ENCODE results near the gene TSSC4.
"Not testable (repeated sequence)": the region's sequence is repeated elsewhere in the genome, so short reads cannot be mapped to it uniquely, and the experiment has no call there.

The TSSC4 gene

GRCh38 chr11:2400069-2400761 lies at the start of gene TSSC4:
Gene TSSC4 (plus strand): TSS chr11:2400750. CDS start chr11:2402634, 1,884 bp downstream.
- Histone ChIP-seq H3K27ac (ENCODE audit: low read length) (peak within 1 kb of the TSS; percentile 8), H3K9me3 (ENCODE audit: control insufficient read depth, low read depth, low read length) (no peaks in the 10 kb centered on the region), H3K4me1 (ENCODE audit: control insufficient read depth, low read depth, low read length) (no peaks in the 10 kb centered on the region), H3K27me3 (ENCODE audit: control insufficient read depth, insufficient read depth, low read length) (no peaks in the 10 kb centered on the region), H3K4me3 (ENCODE audit: low read length) (peak within 1 kb of the TSS; percentile 98), H3K9ac (ENCODE audit: low read length) (peak within 1 kb of the TSS; percentile 93), H3K36me3 (ENCODE audit: control insufficient read depth, low read depth, low read length) (peaks cover 11% of the 10 kb centered on the region)

- no peaks in the 10 kb centered on the region for H3K4me1 ChIP-seq (ENCODE audit: control insufficient read depth, low read depth, low read length)
Observed at GRCh38 chr11:2351701-2352100, 48.8 kb upstream of the TSSC4 start.

GRCh38 chr11:2352420-2352819 lies 48.1 kb upstream of the TSSC4 start:
- H3K36me3 ChIP-seq (ENCODE audit: control insufficient read depth, low read depth, low read length) = no peaks in the 10 kb centered on the region
- no peaks in the 10 kb centered on the region for H3K4me1 ChIP-seq (ENCODE audit: control insufficient read depth, low read depth, low read length)
- H3K4me3 ChIP-seq (ENCODE audit: low read length) = no peak overlapping the region
- no peak overlapping the region for H3K27ac ChIP-seq (ENCODE audit: low read length)
- no peak overlapping the region for H3K9ac ChIP-seq (ENCODE audit: low read length)
- H3K9me3 ChIP-seq (ENCODE audit: control insufficient read depth, low read depth, low read length) = no peaks in the 10 kb centered on the region
- no peaks in the 10 kb centered on the region for H3K27me3 ChIP-seq (ENCODE audit: control insufficient read depth, insufficient read depth, low read length)

More at GRCh38 chr11:2351701-2352100, 48.8 kb upstream of the TSSC4 start:
- H3K27ac ChIP-seq (ENCODE audit: low read length) = no peak overlapping the region
- no peak overlapping the region for H3K9ac ChIP-seq (ENCODE audit: low read length)
- no peaks in the 10 kb centered on the region for H3K9me3 ChIP-seq (ENCODE audit: control insufficient read depth, low read depth, low read length)
- no peaks in the 10 kb centered on the region for H3K36me3 ChIP-seq (ENCODE audit: control insufficient read depth, low read depth, low read length)
- H3K27me3 ChIP-seq (ENCODE audit: control insufficient read depth, insufficient read depth, low read length) = no peaks in the 10 kb centered on the region
- no peak overlapping the region for H3K4me3 ChIP-seq (ENCODE audit: low read length)

GRCh38 chr11:2355000-2355644 lies 45.4 kb upstream of the TSSC4 start:
- Histone ChIP-seq H3K27ac (ENCODE audit: low read length) (no peak overlapping the region), H3K4me1 (ENCODE audit: control insufficient read depth, low read depth, low read length) (no peaks in the 10 kb centered on the region), H3K27me3 (ENCODE audit: control insufficient read depth, insufficient read depth, low read length) (no peaks in the 10 kb centered on the region), H3K36me3 (ENCODE audit: control insufficient read depth, low read depth, low read length) (no peaks in the 10 kb centered on the region), H3K9ac (ENCODE audit: low read length) (no peak overlapping the region), H3K9me3 (ENCODE audit: control insufficient read depth, low read depth, low read length) (no peaks in the 10 kb centered on the region), H3K4me3 (ENCODE audit: low read length) (no peak overlapping the region)

GRCh38 chr11:2357246-2357645 lies 43.3 kb upstream of the TSSC4 start:
- Histone ChIP-seq H3K4me3 (ENCODE audit: low read length) (no peak overlapping the region), H3K4me1 (ENCODE audit: control insufficient read depth, low read depth, low read length) (no peaks in the 10 kb centered on the region), H3K27ac (ENCODE audit: low read length) (no peak overlapping the region), H3K9me3 (ENCODE audit: control insufficient read depth, low read depth, low read length) (no peaks in the 10 kb centered on the region), H3K9ac (ENCODE audit: low read length) (no peak overlapping the region), H3K36me3 (ENCODE audit: control insufficient read depth, low read depth, low read length) (no peaks in the 10 kb centered on the region), H3K27me3 (ENCODE audit: control insufficient read depth, insufficient read depth, low read length) (no peaks in the 10 kb centered on the region)

GRCh38 chr11:2357651-2358050 lies 42.9 kb upstream of the TSSC4 start:
- H3K4me3 ChIP-seq (ENCODE audit: low read length); H3K27ac ChIP-seq (ENCODE audit: low read length); H3K9ac ChIP-seq (ENCODE audit: low read length); H3K36me3 ChIP-seq (ENCODE audit: control insufficient read depth, low read depth, low read length); H3K9me3 ChIP-seq (ENCODE audit: control insufficient read depth, low read depth, low read length); H3K27me3 ChIP-seq (ENCODE audit: control insufficient read depth, insufficient read depth, low read length); H3K4me1 ChIP-seq (ENCODE audit: control insufficient read depth, low read depth, low read length): not testable (repeated sequence)

GRCh38 chr11:2358754-2359442 lies 41.7 kb upstream of the TSSC4 start:
- no peaks in the 10 kb centered on the region for H3K36me3 ChIP-seq (ENCODE audit: control insufficient read depth, low read depth, low read length)
- no peaks in the 10 kb centered on the region for H3K9me3 ChIP-seq (ENCODE audit: control insufficient read depth, low read depth, low read length)
- H3K27ac ChIP-seq (ENCODE audit: low read length) = no peak overlapping the region
- no peak overlapping the region for H3K4me3 ChIP-seq (ENCODE audit: low read length)
- H3K27me3 ChIP-seq (ENCODE audit: control insufficient read depth, insufficient read depth, low read length) = no peaks in the 10 kb centered on the region
- H3K9ac ChIP-seq (ENCODE audit: low read length) = no peak overlapping the region
- H3K4me1 ChIP-seq (ENCODE audit: control insufficient read depth, low read depth, low read length) = no peaks in the 10 kb centered on the region

GRCh38 chr11:2359557-2359956 lies 41.0 kb upstream of the TSSC4 start:
- Histone ChIP-seq H3K27me3 (ENCODE audit: control insufficient read depth, insufficient read depth, low read length) (no peaks in the 10 kb centered on the region), H3K36me3 (ENCODE audit: control insufficient read depth, low read depth, low read length) (no peaks in the 10 kb centered on the region), H3K4me3 (ENCODE audit: low read length) (no peak overlapping the region)

GRCh38 chr11:2360081-2360642 lies 40.4 kb upstream of the TSSC4 start:
- no peaks in the 10 kb centered on the region for H3K36me3 ChIP-seq (ENCODE audit: control insufficient read depth, low read depth, low read length)
- H3K27ac ChIP-seq (ENCODE audit: low read length) = no peak overlapping the region
- H3K9me3 ChIP-seq (ENCODE audit: control insufficient read depth, low read depth, low read length) = no peaks in the 10 kb centered on the region
- no peaks in the 10 kb centered on the region for H3K4me1 ChIP-seq (ENCODE audit: control insufficient read depth, low read depth, low read length)
- no peak overlapping the region for H3K4me3 ChIP-seq (ENCODE audit: low read length)
- no peak overlapping the region for H3K9ac ChIP-seq (ENCODE audit: low read length)
- no peaks in the 10 kb centered on the region for H3K27me3 ChIP-seq (ENCODE audit: control insufficient read depth, insufficient read depth, low read length)

More at GRCh38 chr11:2359557-2359956, 41.0 kb upstream of the TSSC4 start:
- Histone ChIP-seq H3K9me3 (ENCODE audit: control insufficient read depth, low read depth, low read length) (no peaks in the 10 kb centered on the region), H3K4me1 (ENCODE audit: control insufficient read depth, low read depth, low read length) (no peaks in the 10 kb centered on the region), H3K9ac (ENCODE audit: low read length) (no peak overlapping the region), H3K27ac (ENCODE audit: low read length) (no peak overlapping the region)

GRCh38 chr11:2361565-2361964 lies 39.0 kb upstream of the TSSC4 start:
- Histone ChIP-seq H3K4me3 (ENCODE audit: low read length) (no peak overlapping the region), H3K9me3 (ENCODE audit: control insufficient read depth, low read depth, low read length) (no peaks in the 10 kb centered on the region), H3K4me1 (ENCODE audit: control insufficient read depth, low read depth, low read length) (no peaks in the 10 kb centered on the region), H3K36me3 (ENCODE audit: control insufficient read depth, low read depth, low read length) (no peaks in the 10 kb centered on the region), H3K9ac (ENCODE audit: low read length) (no peak overlapping the region), H3K27me3 (ENCODE audit: control insufficient read depth, insufficient read depth, low read length) (no peaks in the 10 kb centered on the region), H3K27ac (ENCODE audit: low read length) (no peak overlapping the region)

GRCh38 chr11:2362414-2362813 lies 38.1 kb upstream of the TSSC4 start:
- H3K9ac ChIP-seq (ENCODE audit: low read length) = no peak overlapping the region
- H3K27ac ChIP-seq (ENCODE audit: low read length) = no peak overlapping the region
- no peaks in the 10 kb centered on the region for H3K27me3 ChIP-seq (ENCODE audit: control insufficient read depth, insufficient read depth, low read length)
- H3K9me3 ChIP-seq (ENCODE audit: control insufficient read depth, low read depth, low read length) = no peaks in the 10 kb centered on the region
- H3K36me3 ChIP-seq (ENCODE audit: control insufficient read depth, low read depth, low read length) = no peaks in the 10 kb centered on the region
- H3K4me1 ChIP-seq (ENCODE audit: control insufficient read depth, low read depth, low read length) = no peaks in the 10 kb centered on the region
- H3K4me3 ChIP-seq (ENCODE audit: low read length) = no peak overlapping the region
